CD4-positive, alpha-beta T cell (primary cell): Measurements from ENCODE around the gene MAGI3. TPM values are rescaled to one million over a fixed set of nuclear protein-coding genes. Genes with fewer than 3 reads are reported as not detected.

ENCODE experiments used
- ATAC-seq: fragments of 200-7000 bp; cut with Tn5 transposase; one replicate; pipeline ENCODE4 v1.10.0; 2022; ENCODE audit warnings: mild to moderate bottlenecking; ENCODE audit not compliant: poor library complexity
- CTCF ChIA-PET: fragments of 350-600 bp; sonication (Branson Sonifier 250); formaldehyde crosslinking; loops from one replicate; lab custom pipeline; 2021; ENCODE audit warnings: antibody characterized with exemption, inconsistent platforms; lab: Charles Lee
- POLR2A ChIA-PET: fragments of 350-600 bp; sonication (Branson Sonifier 250); formaldehyde crosslinking; loops from one replicate; lab custom pipeline; 2021; ENCODE audit warnings: antibody characterized with exemption, inconsistent platforms; lab: Charles Lee
- DNase-seq, 14 experiments: peaks; one replicate each; pipeline ENCODE4 v3.0.0-alpha.2; 2013 to 2020; ENCODE audit warnings: mixed read lengths in 2 of 14
- H3K27ac ChIP-seq, 2 donors: one replicate each; pipeline versions ENCODE4 v1.5.1 to v1.7.0; 2013; ENCODE audit warnings: low read length in 2 of 2, low read depth in 1 of 2, mild to moderate bottlenecking in 1 of 2
- H3K27me3 ChIP-seq, 2 experiments: 1 replicate in 1 of 2; 2 replicates in 1 of 2; pipeline versions ENCODE4 v1.6.1 to v1.7.0; 2013; ENCODE audit warnings: low read length in 2 of 2, control low read depth in 1 of 2, mild to moderate bottlenecking in 1 of 2, moderate library complexity in 1 of 2; ENCODE audit not compliant: insufficient read depth in 2 of 2, control insufficient read depth in 1 of 2
- H3K36me3 ChIP-seq: one replicate; pipeline ENCODE4 v1.6.1; 2013; ENCODE audit warnings: low read length, control low read depth; ENCODE audit not compliant: insufficient read depth
- H3K4me1 ChIP-seq: one replicate; pipeline ENCODE4 v1.6.1; 2013; ENCODE audit warnings: low read length, control low read depth; ENCODE audit not compliant: insufficient read depth
- H3K4me3 ChIP-seq: one replicate; pipeline ENCODE4 v1.5.1; 2013; ENCODE audit warnings: mild to moderate bottlenecking, low read length, moderate library complexity
- H3K9me3 ChIP-seq, 2 experiments: 1 replicate in 1 of 2; 2 replicates in 1 of 2; pipeline versions ENCODE4 v1.6.1 to v1.7.0; 2013; ENCODE audit warnings: low read length in 2 of 2, mild to moderate bottlenecking in 2 of 2, control low read depth in 1 of 2, moderate library complexity in 1 of 2; ENCODE audit not compliant: control insufficient read depth in 1 of 2, insufficient read depth in 1 of 2
- H3K27ac Mint-ChIP-seq: one replicate; pipeline ENCODE4 v1.8.0; 2020; ENCODE audit warnings: mixed read lengths
- H3K27me3 Mint-ChIP-seq: one replicate; pipeline ENCODE4 v1.8.0; 2021; ENCODE audit warnings: mixed read lengths
- H3K36me3 Mint-ChIP-seq: one replicate; pipeline ENCODE4 v1.8.0; 2021; ENCODE audit warnings: low read depth, mixed read lengths
- H3K4me1 Mint-ChIP-seq: one replicate; pipeline ENCODE4 v1.8.0; 2021; ENCODE audit warnings: low read depth, mixed read lengths
- H3K4me3 Mint-ChIP-seq: one replicate; pipeline ENCODE4 v1.8.0; 2020; ENCODE audit warnings: mild to moderate bottlenecking, mixed read lengths
- H3K9me3 Mint-ChIP-seq: one replicate; pipeline ENCODE4 v1.8.0; 2020; ENCODE audit warnings: mixed read lengths
- intact Hi-C, 2 experiments: fragments of 100-400 bp; cut with DNase I in 1 of 2; cut with micrococcal nuclease in 1 of 2; formaldehyde crosslinking; loops; one replicate each; pipeline versions ENCODE4 v1.15.1 to v1.9.0; 2023 to 2025; cut with DNase I, micrococcal nuclease
- total RNA-seq, 174 experiments: library from RNA in 2 of 174; stranded (reverse) in 2 of 174; gene quantifications; one replicate each; pipeline ENCODE4 v1.2.3 and lab custom pipeline; 2021 to 2026
- TF ChIP-seq, protein P1 (sequence below): fragments of 200-600 bp; IDR thresholded peaks from one replicate; pipeline ENCODE4 v1.8.0; 2022; ENCODE audit warnings: antibody characterized with exemption, mild to moderate bottlenecking

MAGI3 gene
- total RNA-seq, 2 experiments from 2014 or later, result 6.7 to 8.7 TPM

DNA sequence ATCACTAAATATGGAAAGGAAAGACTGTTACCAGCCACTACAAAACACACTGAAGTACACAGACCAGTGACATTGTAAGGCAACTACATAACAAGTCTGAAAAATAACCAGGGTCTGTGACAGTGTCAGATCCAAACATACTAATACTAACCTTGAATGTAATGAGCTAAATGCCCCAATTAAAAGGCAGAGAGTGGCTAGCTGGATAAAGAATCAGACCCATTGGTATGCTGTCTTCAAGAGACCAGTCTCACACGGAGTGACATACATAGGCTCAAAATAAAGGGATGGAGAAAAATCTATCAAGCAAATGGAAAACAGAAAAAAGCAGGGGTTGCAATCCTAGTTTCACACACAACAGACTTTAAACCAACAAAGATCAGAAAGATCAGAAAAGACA, 100.1 kb downstream of the MAGI3 start:
- intact Hi-C loops, result no loop called here
- H3K36me3 Mint-ChIP-seq, result peaks cover 59% of the 10 kb centered on the region
- no peak overlapping the region for H3K27ac ChIP-seq
- H3K4me3 ChIP-seq, result no peak overlapping the region
- no peak for ATAC-seq
- H3K9me3 ChIP-seq, result peaks cover 11 to 48% of the 10 kb centered on the region in 2 experiments
- no peaks in the 10 kb centered on the region for H3K36me3 ChIP-seq
- H3K4me1 ChIP-seq, result no peaks in the 10 kb centered on the region
- ChIA-PET POLR2A (no interaction called here), CTCF (no interaction called here)
- DNase-seq, result no peak
- TF ChIP-seq, protein P1, sequence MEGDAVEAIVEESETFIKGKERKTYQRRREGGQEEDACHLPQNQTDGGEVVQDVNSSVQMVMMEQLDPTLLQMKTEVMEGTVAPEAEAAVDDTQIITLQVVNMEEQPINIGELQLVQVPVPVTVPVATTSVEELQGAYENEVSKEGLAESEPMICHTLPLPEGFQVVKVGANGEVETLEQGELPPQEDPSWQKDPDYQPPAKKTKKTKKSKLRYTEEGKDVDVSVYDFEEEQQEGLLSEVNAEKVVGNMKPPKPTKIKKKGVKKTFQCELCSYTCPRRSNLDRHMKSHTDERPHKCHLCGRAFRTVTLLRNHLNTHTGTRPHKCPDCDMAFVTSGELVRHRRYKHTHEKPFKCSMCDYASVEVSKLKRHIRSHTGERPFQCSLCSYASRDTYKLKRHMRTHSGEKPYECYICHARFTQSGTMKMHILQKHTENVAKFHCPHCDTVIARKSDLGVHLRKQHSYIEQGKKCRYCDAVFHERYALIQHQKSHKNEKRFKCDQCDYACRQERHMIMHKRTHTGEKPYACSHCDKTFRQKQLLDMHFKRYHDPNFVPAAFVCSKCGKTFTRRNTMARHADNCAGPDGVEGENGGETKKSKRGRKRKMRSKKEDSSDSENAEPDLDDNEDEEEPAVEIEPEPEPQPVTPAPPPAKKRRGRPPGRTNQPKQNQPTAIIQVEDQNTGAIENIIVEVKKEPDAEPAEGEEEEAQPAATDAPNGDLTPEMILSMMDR, result no peak
- no peaks in the 10 kb centered on the region for H3K27me3 Mint-ChIP-seq
- no peaks in the 10 kb centered on the region for H3K27me3 ChIP-seq
- H3K27ac Mint-ChIP-seq, result no peak overlapping the region
- H3K9me3 Mint-ChIP-seq, result peaks cover 36% of the 10 kb centered on the region
- no peak overlapping the region for H3K4me3 Mint-ChIP-seq
- H3K4me1 Mint-ChIP-seq, result no peaks in the 10 kb centered on the region

DNA sequence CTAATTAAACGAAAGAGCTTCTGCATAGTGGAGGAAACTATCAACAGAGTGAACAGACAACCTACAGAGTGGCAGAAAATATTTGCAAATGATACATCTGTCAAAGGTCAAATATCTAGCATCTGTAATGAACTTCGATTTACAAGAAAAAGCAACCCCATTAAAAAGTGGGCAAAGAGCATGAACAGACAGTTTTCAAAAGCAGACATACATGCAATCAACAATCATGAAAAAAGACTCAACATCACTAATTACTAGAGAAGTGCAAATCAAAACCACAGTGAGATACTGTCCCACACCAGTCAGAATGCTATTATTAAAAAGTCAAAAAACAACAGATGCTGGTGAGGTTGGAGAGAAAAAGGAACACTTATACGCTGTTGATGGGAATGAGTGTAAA, 103.2 kb downstream of the MAGI3 start:
- ChIA-PET POLR2A (no interaction called here), CTCF (no interaction called here)
- intact Hi-C loops, result no loop called here
- Histone ChIP-seq H3K27me3 (no peaks in the 10 kb centered on the region), H3K9me3 (peaks cover 9 to 49% of the 10 kb centered on the region in 2 experiments), H3K4me3 (no peak overlapping the region), H3K27ac (no peak overlapping the region), H3K36me3 (no peaks in the 10 kb centered on the region), H3K4me1 (no peaks in the 10 kb centered on the region)
- Mint-ChIP-seq H3K4me3 (no peak overlapping the region), H3K9me3 (peaks cover 28% of the 10 kb centered on the region), H3K27me3 (no peaks in the 10 kb centered on the region), H3K4me1 (no peaks in the 10 kb centered on the region), H3K36me3 (peaks cover 54% of the 10 kb centered on the region), H3K27ac (no peak overlapping the region)
- TF ChIP-seq, protein P1, result no peak
- DNase-seq (no peak), ATAC-seq (no peak)

DNA sequence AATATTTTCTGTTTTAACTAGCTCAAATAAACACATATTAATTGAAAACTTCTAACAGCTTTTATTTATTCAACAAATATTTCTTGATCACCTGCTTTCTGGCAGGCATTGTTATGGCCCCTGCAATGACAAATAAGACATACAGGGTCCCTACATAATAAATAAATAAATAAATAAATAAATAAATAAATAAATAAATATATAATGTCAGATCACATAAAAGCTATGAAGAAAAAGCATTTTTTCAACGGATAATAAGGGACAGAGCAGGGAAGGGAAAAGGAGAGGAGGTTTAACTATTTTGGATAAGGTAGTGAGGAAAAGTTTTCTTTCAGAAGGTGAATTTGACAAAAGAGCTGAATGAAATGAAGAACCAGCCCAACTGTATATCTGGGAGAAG, 115.0 kb downstream of the MAGI3 start:
- Histone ChIP-seq H3K9me3 (peaks cover 7 to 8% of the 10 kb centered on the region in 2 experiments), H3K4me3 (no peak overlapping the region), H3K27ac (no peak overlapping the region), H3K27me3 (no peaks in the 10 kb centered on the region), H3K36me3 (no peaks in the 10 kb centered on the region), H3K4me1 (no peaks in the 10 kb centered on the region)
- TF ChIP-seq, protein P1, result no peak
- no peak for DNase-seq
- no peaks in the 10 kb centered on the region for H3K4me1 Mint-ChIP-seq
- no peaks in the 10 kb centered on the region for H3K27me3 Mint-ChIP-seq
- H3K9me3 Mint-ChIP-seq, result peaks cover 14% of the 10 kb centered on the region
- intact Hi-C loops, result no loop called here
- POLR2A ChIA-PET, result no interaction called here
- no peak overlapping the region for H3K27ac Mint-ChIP-seq
- CTCF ChIA-PET, result interaction anchor here (1.0 kb wide), 1 partner anchor 9 kb away, joined by 3 read pairs; no protein-coding TSS in a partner anchor
- ATAC-seq, result no peak
- peaks cover 6% of the 10 kb centered on the region for H3K36me3 Mint-ChIP-seq
- H3K4me3 Mint-ChIP-seq, result no peak overlapping the region
